K562 (cell line): ENCODE measurements around the gene XRCC3. TPM values are rescaled to one million over a fixed set of nuclear protein-coding genes. Genes with fewer than 3 reads are reported as not detected.

Source experiments
- ATAC-seq: fragments of 200-7000 bp; cut with Tn5 transposase; 3 replicates; pipeline ENCODE4 v1.9.1; 2020; ENCODE audit warnings: moderate library complexity
- BruUV-seq: library from RNA; stranded (reverse); fragments of 400-500 nt; replicated peaks from 2 replicates; lab custom pipeline; 2021; lab: Mats Ljungman, UMichigan
- CTCF ChIA-PET: fragments of 300-600 bp; formaldehyde crosslinking; extraction: SDS; loops from one replicate; lab custom pipeline; 2021; ENCODE audit warnings: low intra/inter-chr PET ratio; lab: Yijun Ruan, JAX
- POLR2A ChIA-PET: fragments of 300-600, 350-650 bp; sonication (Branson Sonifier 250); formaldehyde crosslinking; extraction: SDS; loops from one replicate; lab custom pipeline; 2021; ENCODE audit warnings: antibody characterized with exemption, inconsistent platforms; lab: Yijun Ruan, JAX
- DNase-seq, 4 experiments: peaks; one replicate each; pipeline versions ENCODE4 v3.0.0 to v3.0.0-alpha.2; 2011 to 2018; ENCODE audit warnings: low spot score in 3 of 4, mixed read lengths in 3 of 4; ENCODE audit errors: extremely low read depth in 1 of 4
- FAIRE-seq: peaks from 2 replicates; lab custom pipeline; 2011; peaks lifted over from hg19 to GRCh38; lab: Jason Lieb, UNC
- H2AFZ ChIP-seq: 2 replicates; pipeline ENCODE4 v1.6.0; 2011; ENCODE audit warnings: low read depth, low read length, control low read depth, inconsistent platforms
- H3K27ac ChIP-seq: fragments of 200-600 bp; 3 replicates; pipeline ENCODE4 v1.8.0; 2011; ENCODE audit warnings: low read depth, mild to moderate bottlenecking, control low read depth, inconsistent platforms, low read length, moderate library complexity, mixed read lengths; ENCODE audit errors: extremely low read depth
- H3K27me3 ChIP-seq, 2 experiments: fragments of 300-600 bp in 1 of 2; 2 replicates in 1 of 2; 3 replicates in 1 of 2; pipeline versions ENCODE4 v1.6.0 to v1.8.0; 2011; ENCODE audit warnings: inconsistent platforms in 2 of 2, low read length in 2 of 2, mild to moderate bottlenecking in 1 of 2, mixed read lengths in 1 of 2, moderate library complexity in 1 of 2; ENCODE audit not compliant: control insufficient read depth in 2 of 2, insufficient read depth in 2 of 2
- H3K36me3 ChIP-seq: fragments of 300-600 bp; 3 replicates; pipeline ENCODE4 v1.8.0; 2011; ENCODE audit warnings: mild to moderate bottlenecking, low read length, inconsistent platforms; ENCODE audit not compliant: control insufficient read depth, insufficient read depth
- H3K4me1 ChIP-seq, 2 experiments: fragments of 200-600 bp in 1 of 2; replicated peaks in 1 of 2; 2 replicates in 1 of 2; 3 replicates in 1 of 2; pipeline versions ENCODE4 v1.5.1 to v1.8.0; 2011; ENCODE audit warnings: inconsistent platforms in 2 of 2, low read length in 2 of 2, mild to moderate bottlenecking in 1 of 2, mixed read lengths in 1 of 2, moderate library complexity in 1 of 2; ENCODE audit not compliant: control insufficient read depth in 2 of 2, insufficient read depth in 2 of 2
- H3K4me2 ChIP-seq: 2 replicates; pipeline ENCODE4 v1.6.1; 2011; ENCODE audit warnings: low read length, control low read depth, inconsistent platforms, mixed read lengths; ENCODE audit not compliant: insufficient read depth
- H3K4me3 ChIP-seq: fragments of 200-600 bp; sonication (generic), shearing (Covaris generic); 2 replicates; pipeline ENCODE4 v1.5.1; 2016; ENCODE audit warnings: control low read depth, inconsistent platforms
- H3K79me2 ChIP-seq: fragments of 200-600 bp; 3 replicates; pipeline ENCODE4 v1.8.0; 2011; ENCODE audit warnings: low read length, inconsistent platforms; ENCODE audit not compliant: control insufficient read depth, insufficient read depth
- H3K9ac ChIP-seq, 2 experiments: 2 replicates each; pipeline versions ENCODE4 v1.6.0 to v1.6.1; 2011; ENCODE audit warnings: low read depth in 2 of 2, low read length in 2 of 2, control low read depth in 1 of 2, inconsistent platforms in 1 of 2, mild to moderate bottlenecking in 1 of 2, mixed read lengths in 1 of 2; ENCODE audit not compliant: insufficient read depth in 1 of 2
- H3K9me1 ChIP-seq: one replicate; pipeline ENCODE4 v1.6.0; 2011; ENCODE audit warnings: inconsistent platforms, mild to moderate bottlenecking, low read length, moderate library complexity; ENCODE audit not compliant: control insufficient read depth, insufficient read depth
- H3K9me3 ChIP-seq: replicated peaks from 2 replicates; pipeline ENCODE4 v1.5.1; 2011; ENCODE audit warnings: low read depth, low read length, inconsistent platforms; ENCODE audit not compliant: control insufficient read depth, insufficient read depth
- H4K20me1 ChIP-seq: replicated peaks from 2 replicates; pipeline ENCODE4 v1.6.1; 2011; ENCODE audit warnings: low read length, inconsistent platforms, mixed read lengths; ENCODE audit not compliant: control insufficient read depth, insufficient read depth
- MIER1 ChIP-seq: fragments of 450-650 bp; IDR thresholded peaks from 2 replicates; pipeline ENCODE4 v1.6.1; 2016; ENCODE audit warnings: antibody characterized with exemption, mild to moderate bottlenecking, low read depth
- POLR2G ChIP-seq: fragments of 200-400 bp; formaldehyde crosslinking; IDR thresholded peaks from 2 replicates; pipeline ENCODE4 v1.6.1; 2017; ENCODE audit warnings: low read depth, mild to moderate bottlenecking, antibody characterized with exemption, low read length, moderate library complexity
- THAP7 ChIP-seq: fragments of 250-450 bp; sonication (Bioruptor Pico); IDR thresholded peaks from 2 replicates; pipeline ENCODE4 v1.5.0; 2021
- WGBS: fragments of 100-300 bp; shearing (Covaris generic); methylation state at CpG from one replicate; pipeline ENCODE4 v1.1.6; 2016; ENCODE audit warnings: low coverage, mixed read lengths; ENCODE audit not compliant: insufficient coverage; ENCODE audit errors: missing lambda C conversion rate; 5-methylcytosine and 5-hydroxymethylcytosine counted together
- in situ Hi-C: fragments of 300-500 bp; cut with MboI; formaldehyde crosslinking; loops from 4 replicates; pipeline ENCODE4 v1.15.0; 2018; ENCODE audit warnings: inconsistent platforms, mixed read lengths
- intact Hi-C: fragments of 100-400 bp; cut with micrococcal nuclease; formaldehyde crosslinking; loops from 2 replicates; pipeline ENCODE4 v1.14.2; 2022
- polyA plus RNA-seq, 8 experiments: library from polyadenylated mRNA; depleted of rRNA in 4 of 8; stranded (reverse) in 5 of 8; unstranded in 3 of 8; fragments of >200 nt; fragmentation: Nextera tagmentation in 2 of 8; fragmentation: Illumina TruSeq in 1 of 8; extraction: Ambion mirVana in 2 of 8; extraction: Trizol in 1 of 8; gene quantifications; 2 replicates each; pipeline versions ENCODE4 v1.2.1 to v1.2.3, GENCODE V29; 2011 to 2014; ENCODE audit warnings: inconsistent platforms in 1 of 8, missing spikeins in 1 of 8
- total RNA-seq, 7 experiments: library from RNA; depleted of rRNA in 6 of 7; stranded (reverse); fragments of >200 nt in 6 of 7; fragmentation: Illumina TruSeq in 2 of 7; extraction: Trizol in 2 of 7; gene quantifications; 2 replicates each; pipeline versions ENCODE4 v1.2.1 to v1.2.3, GENCODE V29; 2011 to 2021; ENCODE audit warnings: low replicate concordance in 1 of 7

Gene XRCC3
- total and polyA plus RNA-seq, 9 of the 15 experiments (the other 6 are each of a cell fraction or from before 2014, with no cell fraction given): 0.34 to 59.3 (median 30.3) TPM

- CTCF ChIA-PET: no interaction called here
Observed at GRCh38 chr14:103702497-103703432, 12.5 kb downstream of the XRCC3 start.

More at GRCh38 chr14:103702497-103703432, 12.5 kb downstream of the XRCC3 start:
- FAIRE-seq (no peak), DNase-seq (no peak), ATAC-seq (no peak)
- no peak overlapping the region; a peak in 1 of 4 replicates for H3K9ac ChIP-seq
- H4K20me1 ChIP-seq: no peaks in the 10 kb centered on the region
- intact Hi-C loops: no loop called here
- H3K79me2 ChIP-seq: no peaks in the 10 kb centered on the region
- H3K36me3 ChIP-seq: peaks cover 90% of the 10 kb centered on the region; the same call in 2 of the 3 replicates
- in situ Hi-C loops: no loop called here
- BruUV-seq: no TSS peak
- no peaks in the 10 kb centered on the region for H3K9me1 ChIP-seq
- no peak overlapping the region for H3K4me3 ChIP-seq
- POLR2A ChIA-PET: interaction anchor here (0.6 to 1.0 kb wide), 2 partner anchors 16 to 23 kb away, joined by 3 to 4 read pairs; no protein-coding TSS in a partner anchor
- no peaks in the 10 kb centered on the region for H3K27me3 ChIP-seq
- peaks cover 0 to 36% of the 10 kb centered on the region in 2 experiments; a peak in 2 of 5 replicates for H3K4me1 ChIP-seq
- no peak for TF ChIP-seq THAP7 (CRISPR knock-in tag)
- TF ChIP-seq MIER1: no peak
- TF ChIP-seq POLR2G: peak; percentile 70
- no peak overlapping the region for H2AFZ ChIP-seq
- no peak overlapping the region for H3K27ac ChIP-seq
- no peak overlapping the region for H3K4me2 ChIP-seq
- 87% methylated on average over 17 of the region's 29 CpGs for WGBS
- H3K9me3 ChIP-seq: no peaks in the 10 kb centered on the region
